HUDEP-2 (cell line): ENCODE results near the gene CCBE1.
"Not testable (repeated sequence)": the region's sequence is repeated elsewhere in the genome, so short reads cannot be mapped to it uniquely, and the experiment has no call there.

Source experiments
- DNase-seq, 76 experiments: peaks; one replicate each; lab custom pipeline; 2025; ENCODE audit not compliant: unreplicated experiment in 76 of 76; lab: John Stamatoyannopoulos, UW

The CCBE1 gene

DNA sequence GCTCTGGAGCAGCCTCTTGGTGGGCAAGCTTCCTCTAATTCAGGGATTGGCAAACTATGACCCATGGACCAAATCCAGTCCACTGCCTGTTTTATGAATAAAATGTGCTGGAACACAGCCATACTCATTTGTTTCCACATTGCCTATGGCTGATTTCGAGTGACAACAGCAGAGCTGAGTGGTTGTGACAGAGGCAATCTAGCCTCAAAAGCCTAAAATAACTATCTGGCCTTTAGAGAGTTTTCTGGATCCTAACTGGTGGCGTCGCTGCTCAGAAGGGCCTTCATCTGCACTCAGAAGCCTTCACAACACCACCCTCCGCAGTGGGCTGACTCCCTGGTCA lies 147.1 kb downstream of the CCBE1 start:
- DNase-seq, result no peak

DNA sequence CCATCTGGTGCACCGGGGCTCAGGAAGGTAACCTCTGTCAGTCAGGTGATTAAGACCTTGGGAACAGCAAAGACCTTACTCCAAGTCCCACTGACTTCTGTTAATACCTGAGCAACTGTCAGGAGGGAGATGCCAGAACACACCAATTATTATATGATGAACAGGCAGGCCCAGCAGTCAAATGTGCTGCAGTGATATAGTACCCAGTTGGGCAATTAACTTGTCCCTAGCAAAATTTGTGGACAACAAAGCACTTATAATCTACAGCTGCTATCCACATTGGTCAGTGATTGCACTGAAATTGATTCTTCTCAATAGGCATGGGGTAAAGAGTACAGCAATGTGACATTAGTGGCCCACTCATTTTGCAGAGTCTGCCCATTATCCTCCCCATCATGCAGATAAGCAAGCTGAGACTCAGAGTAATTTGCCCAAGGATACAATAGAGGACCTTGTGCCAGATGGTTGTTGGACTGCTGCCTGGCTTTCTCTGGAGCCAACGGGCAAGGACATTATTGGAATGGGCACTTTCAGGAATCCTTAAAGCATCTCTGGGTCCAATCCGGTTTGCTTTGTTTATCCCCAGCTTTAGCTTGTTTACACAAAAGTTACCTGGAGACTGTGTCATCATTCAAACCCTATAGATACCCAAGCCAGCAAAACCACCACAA lies 147.6 kb downstream of the CCBE1 start:
- no peak for DNase-seq

DNA sequence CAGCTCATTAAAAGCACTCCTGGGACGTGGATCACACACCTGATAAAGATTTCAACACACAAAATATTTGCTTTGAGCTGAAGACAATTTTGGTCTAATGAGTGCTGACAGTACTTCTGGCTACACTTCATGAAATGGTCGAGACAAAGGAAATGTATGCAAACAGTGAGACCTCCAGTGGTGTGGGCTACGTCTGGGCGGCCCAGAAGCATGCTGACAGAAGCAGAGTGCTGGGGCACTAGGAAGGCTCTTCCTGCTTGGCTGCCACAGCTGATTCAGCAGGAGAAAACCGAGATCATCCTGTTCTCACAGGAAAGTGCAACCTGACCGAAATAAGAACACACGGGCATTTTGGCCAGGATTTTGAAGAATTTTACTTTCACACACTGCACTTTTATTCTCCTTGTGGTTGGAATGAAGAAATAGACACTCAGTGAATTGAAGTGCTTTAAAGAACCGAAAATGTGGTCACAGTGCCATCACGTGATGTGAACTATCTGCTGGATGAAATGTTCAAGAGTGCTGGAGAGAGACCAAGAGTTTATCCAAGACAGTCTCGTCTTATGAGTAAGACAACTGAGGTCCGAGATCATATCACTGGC lies 149.5 kb downstream of the CCBE1 start:
- peak in 36 of 76 experiments; percentile 1 to 74 (median 36) for DNase-seq

DNA sequence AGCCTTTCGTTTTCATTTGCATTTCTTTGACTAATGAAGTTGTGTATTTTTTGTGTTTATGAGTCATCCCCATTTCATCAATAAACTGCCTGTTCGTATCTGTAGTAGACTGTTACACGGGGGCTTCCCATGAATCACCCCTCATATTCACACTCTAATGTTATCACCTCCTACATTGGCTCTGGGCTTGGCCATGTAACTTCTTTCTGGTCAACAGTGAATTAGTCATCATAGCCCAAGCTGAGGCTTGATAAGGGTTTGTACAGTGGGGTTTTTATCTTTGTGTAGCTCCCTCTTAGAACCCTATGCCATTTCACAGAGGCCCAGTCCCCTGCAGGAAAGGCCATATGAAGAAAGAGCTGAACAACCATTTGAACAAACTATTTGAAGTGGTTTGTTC lies 151.0 kb downstream of the CCBE1 start:
- peak in 69 of 76 experiments; percentile 7 to 96 (median 69) for DNase-seq

DNA sequence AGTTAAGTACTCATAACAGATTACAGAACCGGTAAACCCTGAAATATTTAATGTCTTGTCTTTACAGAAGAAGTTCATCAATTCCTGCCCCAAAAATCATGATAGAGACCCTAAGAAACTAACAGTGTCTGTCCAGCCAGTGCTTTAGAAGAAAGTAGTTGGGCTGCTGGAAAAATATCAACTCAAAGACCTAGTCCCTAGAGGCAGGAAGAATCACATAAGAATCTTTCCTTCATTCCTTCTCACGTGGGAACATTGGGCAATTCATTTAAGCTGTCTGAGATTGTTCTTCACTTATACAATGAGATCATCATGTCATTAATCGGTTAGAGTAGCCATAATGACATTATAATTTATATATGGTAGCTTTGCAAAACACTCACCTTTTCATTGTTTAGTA lies 156.4 kb downstream of the CCBE1 start:
- no peak for DNase-seq

DNA sequence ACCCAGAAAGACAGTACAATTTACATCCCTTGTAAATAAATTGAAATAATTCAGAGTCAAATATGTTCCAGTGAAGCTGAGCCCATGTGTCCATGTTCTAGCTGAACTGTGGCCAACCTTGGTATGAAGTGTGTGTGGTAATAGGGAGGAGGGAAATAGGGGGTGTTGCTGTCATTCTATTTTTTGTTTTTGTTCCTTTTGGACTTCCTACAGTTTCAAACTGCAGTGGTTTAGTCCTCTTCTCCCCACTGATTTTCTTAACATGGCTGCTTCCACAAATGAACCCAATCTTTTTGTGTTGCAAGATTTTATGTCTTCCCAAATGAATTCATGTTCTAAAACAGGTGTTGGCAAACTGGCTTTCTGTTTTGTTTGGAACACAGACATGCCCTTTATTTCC lies 156.9 kb downstream of the CCBE1 start:
- no peak for DNase-seq

DNA sequence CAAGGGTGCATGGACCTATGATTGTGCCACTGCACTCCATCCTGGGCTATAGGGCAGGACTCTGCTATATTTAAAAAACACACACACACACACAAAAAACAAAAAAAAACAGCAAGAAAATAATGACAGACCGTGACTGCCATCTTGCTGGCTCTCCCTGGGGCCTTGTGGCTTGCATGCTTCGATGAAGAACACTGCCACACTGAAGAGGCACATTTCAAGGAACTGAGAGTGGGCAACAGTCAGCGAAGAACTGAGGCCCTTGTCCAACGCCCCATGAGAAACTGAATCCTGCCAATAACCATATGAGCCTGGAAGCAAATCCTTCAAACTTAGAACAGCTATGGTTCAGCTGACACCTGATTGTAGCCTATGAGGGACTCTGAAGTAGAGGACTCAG lies 158.1 kb downstream of the CCBE1 start:
- DNase-seq, result no peak

DNA sequence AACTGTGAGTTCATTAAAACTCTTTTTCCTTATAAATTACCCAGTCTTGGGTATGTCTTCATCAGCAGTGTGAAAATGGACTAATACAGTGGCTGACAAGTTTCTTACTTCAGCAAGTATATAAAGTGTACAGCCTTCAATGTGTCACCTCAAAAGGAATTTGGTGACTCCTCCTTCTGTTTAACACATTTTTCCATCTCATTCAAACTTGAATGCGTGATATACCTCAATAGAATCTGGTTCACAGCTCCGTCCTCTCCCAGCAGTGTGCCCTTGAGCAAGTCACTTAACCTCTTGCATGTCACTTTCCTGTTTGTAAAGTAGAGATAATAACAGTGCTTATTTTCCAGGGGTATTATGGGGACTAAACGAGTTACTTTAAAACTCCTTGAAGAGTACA lies 159.6 kb downstream of the CCBE1 start:
- no peak for DNase-seq

DNA sequence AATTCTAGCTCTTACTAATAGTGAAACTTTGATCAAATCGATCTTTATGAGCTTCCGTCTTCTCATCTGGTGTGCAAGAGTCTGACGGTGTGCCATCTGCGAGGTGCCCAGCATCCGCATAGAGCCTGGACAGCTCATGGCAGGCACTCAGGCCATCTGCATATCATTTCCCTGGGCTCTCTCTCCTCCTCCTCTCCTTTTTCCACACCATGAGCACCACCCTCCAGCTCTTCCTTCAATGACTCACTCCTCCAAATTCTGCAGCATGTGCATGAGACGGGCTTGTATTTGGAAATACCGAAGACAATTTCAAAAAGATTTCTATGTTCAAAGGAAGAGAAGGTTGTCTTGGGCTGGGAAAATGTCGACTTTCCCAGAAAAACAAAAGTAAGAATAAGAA lies 161.1 kb downstream of the CCBE1 start:
- no peak for DNase-seq

DNA sequence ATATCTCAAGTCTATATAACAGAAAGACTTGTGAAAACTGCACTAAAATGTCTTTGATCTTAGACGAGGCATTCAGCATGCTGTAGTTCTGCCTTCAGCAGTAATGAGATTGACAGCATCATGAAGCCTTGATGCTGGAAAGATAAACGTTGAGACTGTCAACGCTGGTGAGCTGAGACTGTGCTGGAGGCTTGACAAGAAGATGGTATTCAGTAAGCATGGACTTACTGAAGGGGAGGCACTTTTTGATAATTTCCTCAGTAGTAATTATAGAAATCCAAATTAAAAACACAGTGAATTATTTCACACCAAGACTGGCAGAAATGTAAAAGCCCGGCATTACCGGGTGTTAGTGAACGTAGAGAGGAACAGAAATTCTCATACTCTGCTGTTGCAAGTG lies 162.2 kb downstream of the CCBE1 start:
- DNase-seq, result no peak

DNA sequence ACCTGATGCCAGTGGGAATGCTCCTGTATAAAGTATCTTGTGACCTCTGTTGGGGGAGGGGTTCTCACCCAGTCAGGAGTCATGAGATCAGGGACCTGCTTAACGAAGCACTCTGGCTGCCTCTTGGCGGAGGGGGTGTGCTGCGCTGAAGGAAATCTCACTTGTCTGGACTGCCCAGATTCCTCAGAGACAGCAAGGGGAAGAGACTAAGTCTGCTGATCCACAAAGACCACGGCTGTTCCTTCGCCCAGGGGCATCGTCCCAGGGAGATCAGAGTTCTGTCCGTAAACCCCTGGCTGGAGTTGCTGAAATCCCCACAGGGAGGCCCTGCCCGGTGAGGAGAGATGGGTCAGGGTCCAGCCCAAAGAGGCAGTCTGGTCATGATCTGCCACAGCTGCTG lies 168.4 kb downstream of the CCBE1 start:
- DNase-seq, result no peak

DNA sequence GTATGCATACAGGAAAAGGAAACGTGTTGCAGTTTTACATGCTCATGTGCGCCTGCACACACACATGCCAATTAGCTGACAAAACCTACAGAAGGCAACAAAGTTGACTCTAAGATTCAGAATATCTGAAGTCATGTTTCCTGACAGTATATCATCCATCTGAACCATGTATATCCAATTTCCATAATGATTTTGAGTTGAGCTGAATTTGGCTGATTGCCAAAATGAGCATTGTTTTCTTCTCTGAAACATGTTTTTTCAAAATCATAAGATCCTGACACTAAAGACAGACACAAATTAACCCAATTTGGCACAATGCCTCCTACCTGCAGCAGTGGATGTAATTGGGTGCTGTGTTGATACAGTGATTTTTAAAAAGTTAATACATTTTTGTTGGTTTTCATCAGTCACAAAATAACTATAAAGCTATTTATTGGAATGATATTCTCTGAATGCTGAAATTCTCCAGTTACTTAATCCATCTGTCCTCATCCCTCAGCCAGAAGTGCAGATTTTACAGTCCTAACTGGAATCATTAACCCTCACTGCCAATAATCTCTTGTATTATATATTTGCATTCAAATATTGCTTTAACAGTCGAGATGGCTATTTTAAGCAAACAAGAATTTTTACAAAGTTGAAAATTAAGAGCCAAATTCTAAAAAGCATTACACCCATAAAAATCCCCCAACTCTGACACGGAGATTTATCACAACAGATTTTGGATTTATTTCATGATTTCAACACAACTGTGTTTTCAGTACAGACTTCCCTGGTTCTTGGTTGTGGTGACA lies 176.5 kb downstream of the CCBE1 start:
- DNase-seq, result no peak

DNA sequence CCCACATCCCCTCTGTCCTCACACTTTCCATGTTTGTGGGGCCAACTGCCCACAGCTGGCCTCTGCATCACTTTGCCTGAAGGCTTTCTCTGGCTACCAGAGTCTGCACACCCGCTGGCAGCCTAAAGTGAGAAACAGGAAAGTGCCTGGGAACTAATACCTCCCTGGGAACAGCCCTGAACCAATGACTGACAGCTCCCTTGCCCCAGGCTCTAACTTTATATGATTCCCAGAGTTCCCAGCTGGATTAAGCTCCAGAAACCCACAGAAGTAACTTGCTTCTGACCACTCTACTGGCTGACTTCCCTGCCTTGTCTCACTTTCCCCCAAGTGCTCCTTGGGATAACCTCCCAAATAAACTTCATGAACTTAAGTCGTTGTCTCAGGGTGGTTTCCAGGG lies 178.5 kb downstream of the CCBE1 start:
- DNase-seq, result no peak

DNA sequence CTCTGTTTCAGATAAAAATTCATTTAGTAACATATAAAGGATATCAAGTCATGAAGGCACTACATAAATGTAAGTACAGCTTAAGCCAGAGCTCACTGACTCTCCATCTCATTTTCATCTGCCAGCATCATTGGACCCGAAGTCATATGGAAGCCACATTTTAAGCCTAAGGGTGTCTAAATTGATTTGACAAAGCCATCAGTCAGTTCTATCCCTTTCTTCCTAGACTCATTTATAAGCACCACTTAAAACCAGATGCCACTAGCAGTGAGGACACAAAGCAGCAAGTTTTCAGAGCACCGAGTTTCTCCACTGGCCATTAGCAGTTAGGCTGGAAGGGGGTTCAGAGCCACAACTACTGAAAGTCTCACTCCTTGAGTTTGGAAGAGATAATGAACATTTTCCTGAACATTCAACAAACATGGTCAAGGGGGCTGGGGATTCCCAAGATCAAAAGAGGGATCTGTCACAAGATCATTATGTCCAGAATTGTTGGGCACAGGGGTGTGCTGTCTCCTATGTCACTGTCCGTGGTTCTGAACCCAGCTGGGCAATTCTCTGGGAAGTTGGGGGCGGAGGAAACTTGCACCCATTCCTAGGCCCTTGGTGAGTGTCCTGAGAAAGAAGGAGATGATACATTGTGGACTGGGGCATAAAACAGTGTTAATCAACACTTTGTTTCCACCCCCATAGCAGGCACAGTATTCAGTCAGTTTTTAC lies 179.6 kb downstream of the CCBE1 start:
- peak in 16 of 76 experiments; percentile 2 to 38 (median 11) for DNase-seq

DNA sequence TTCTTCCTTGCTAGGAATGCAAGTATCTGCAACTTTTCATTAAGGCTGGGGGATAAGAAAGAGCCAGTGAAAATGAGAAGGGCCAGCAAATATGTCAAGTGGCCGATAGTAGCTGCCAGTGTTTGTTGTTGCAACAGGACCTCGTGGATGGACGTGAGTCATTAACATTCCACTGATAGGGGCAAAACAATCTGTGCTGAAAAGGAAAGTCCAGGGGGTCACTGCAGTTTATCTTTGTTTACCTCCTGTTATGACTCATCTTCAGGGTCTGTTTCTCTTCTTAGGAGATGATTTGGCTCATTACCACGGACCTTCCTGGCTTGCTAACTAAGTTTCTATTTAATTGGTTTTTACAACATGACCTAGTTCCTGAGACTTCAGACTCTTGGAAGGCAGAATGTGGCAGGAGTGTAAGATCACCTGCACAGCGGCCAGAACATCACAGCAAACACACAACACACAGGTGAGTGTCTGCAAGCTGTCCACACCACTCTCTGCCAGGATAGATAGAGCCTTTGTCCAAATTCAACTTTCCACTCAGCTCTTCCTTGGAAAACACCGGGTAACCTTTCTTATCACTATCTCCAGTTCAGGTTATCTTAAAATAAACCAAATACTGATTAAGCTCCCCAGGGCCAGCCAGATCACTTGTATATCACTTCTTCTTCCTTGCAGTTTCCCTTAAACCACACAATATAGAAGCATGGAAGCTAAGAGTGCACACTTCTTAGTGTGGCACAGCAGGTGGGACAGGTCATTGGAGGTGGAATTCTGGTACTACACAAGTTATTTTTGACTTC lies 180.7 kb downstream of the CCBE1 start:
- DNase-seq, result peak in 19 of 76 experiments; percentile 1 to 80 (median 42)

DNA sequence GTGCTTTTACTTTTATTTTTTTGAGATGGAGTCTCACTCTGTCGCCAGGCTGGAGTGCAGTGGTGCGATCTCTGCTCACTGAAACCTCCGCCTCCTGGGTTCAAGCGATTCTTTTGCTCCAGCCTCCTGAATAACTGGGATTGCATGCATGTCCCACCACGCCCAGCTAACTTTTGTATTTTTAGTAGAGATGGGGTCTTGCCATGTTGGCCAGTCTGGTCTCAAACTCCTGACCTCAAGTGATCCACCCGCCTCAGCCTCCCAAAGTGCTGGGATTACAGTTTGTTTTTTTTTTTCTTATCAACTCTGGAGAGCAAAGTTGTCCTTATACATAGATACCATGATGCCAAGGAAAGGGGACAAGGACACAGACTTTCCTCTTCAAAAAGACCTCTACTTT lies 181.3 kb downstream of the CCBE1 start:
- DNase-seq, result not testable (repeated sequence)

DNA sequence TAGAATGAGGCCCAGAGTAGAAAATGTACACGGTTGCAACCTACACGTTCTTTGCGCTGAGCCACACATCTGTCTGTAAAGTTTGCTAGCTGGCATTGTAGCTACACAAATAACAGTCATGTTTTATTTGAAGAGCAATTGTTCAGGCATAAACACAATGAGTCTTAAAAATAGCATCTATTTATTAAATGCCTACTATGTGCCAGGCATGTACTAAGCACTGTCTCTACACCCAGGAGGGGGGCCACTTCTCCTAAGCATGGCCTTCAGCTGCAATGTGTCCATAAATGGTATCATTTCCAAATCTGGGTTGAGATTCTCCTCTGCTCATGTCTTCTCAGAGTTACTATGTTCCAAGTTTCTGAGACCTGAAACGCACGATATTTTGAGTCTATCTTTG lies 182.1 kb downstream of the CCBE1 start:
- no peak for DNase-seq

DNA sequence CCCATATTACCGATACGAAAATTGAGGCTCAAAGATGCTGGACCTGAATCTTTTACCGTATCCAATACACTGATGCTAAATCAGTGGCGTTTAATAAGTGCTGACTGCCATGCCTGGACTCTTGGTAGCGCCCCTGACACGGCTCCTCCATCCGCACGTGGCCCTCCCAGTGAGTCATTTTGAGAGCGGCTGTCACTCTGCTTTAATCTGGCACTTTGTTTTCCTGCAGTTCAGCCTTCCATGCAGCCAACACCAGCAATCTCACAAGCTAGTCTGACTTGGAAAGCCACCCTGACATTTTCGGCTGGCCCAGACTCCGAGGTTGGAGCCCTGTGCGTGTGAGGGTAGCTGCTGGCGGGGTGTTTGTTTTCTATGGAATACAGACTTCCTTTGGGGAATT lies 183.0 kb downstream of the CCBE1 start:
- no peak for DNase-seq

DNA sequence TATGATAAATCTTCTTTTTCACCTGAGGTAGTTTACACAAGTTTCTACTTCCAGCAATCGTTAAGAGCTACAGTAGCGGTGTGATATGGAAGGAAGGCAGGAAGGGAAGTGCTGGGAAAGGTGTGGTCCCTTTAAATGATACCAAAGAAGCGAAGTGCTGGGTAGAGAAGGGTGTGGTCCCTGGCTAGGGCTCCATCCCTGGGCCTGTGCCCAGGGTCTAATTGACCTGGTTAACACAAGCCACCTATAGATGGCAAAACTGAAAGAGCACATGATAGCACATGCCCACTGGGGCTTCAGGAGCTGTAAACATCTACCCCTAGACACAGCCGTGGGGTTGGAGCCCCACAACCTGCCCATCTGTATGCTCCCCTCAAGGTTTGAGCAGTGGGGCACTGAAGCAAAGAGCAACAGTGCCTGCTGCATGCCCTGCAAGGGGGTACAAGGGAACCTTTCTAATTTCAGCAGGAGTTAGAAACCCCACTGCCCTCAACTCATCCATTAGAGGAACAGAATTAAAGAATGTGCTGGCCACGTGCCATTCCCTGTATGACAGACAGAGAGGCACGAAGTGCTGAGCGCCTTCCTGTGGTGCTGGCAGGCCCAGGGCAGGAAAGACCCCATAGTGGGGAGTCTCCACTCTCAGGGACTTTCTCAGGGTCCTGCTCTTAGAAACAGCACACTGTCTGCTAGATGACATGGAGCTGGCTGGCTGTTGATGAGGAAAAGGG lies 185.0 kb downstream of the CCBE1 start:
- peak in 52 of 76 experiments; percentile 1 to 70 (median 28) for DNase-seq
